PC-3 (cell line): ENCODE data around the gene CHD5. TPM values are rescaled to one million over a fixed set of nuclear protein-coding genes. Genes with fewer than 3 reads are reported as not detected.

Source experiments
- ATAC-seq: fragments of 200-7000 bp; cut with Tn5 transposase; 2 replicates; pipeline ENCODE4 v1.9.1; 2020; ENCODE audit warnings: mild to moderate bottlenecking, moderate library complexity
- BruUV-seq: library from RNA; stranded (reverse); fragments of 400-500 nt; replicated peaks from 2 replicates; lab custom pipeline; 2021; lab: Mats Ljungman, UMichigan
- CTCF ChIA-PET: fragments of 300-600 bp; sonication (Branson Sonifier 250); formaldehyde crosslinking; loops from one replicate; lab custom pipeline; 2022; ENCODE audit warnings: antibody characterized with exemption; lab: Charles Lee
- POLR2A ChIA-PET: fragments of 300-600 bp; sonication (Branson Sonifier 250); formaldehyde crosslinking; loops from one replicate; lab custom pipeline; 2022; ENCODE audit warnings: antibody characterized with exemption; ENCODE audit not compliant: unreplicated experiment; lab: Charles Lee
- DNase-seq: peaks from one replicate; pipeline ENCODE4 v3.0.0-alpha.2; 2015
- H2AFZ ChIP-seq: fragments of 300-600 bp; sonication (generic); 2 replicates; pipeline ENCODE4 v1.6.0; 2016; ENCODE audit warnings: antibody characterized with exemption, low read length
- H3F3A ChIP-seq: fragments of 300-600 bp; sonication (generic); one replicate; pipeline ENCODE4 v1.6.0; 2017; ENCODE audit warnings: antibody characterized with exemption, low read length, control low read depth, mild to moderate bottlenecking; ENCODE audit not compliant: unreplicated experiment
- H3K27ac ChIP-seq: fragments of 300-600 bp; sonication (generic); 2 replicates; pipeline ENCODE4 v1.5.1; 2016; ENCODE audit warnings: mild to moderate bottlenecking, low read length
- H3K27me3 ChIP-seq: fragments of 300-600 bp; sonication (generic); 2 replicates; pipeline ENCODE4 v1.6.1; 2016; ENCODE audit warnings: low read length, mixed read lengths
- H3K36me3 ChIP-seq: fragments of 300-600 bp; sonication (generic); 2 replicates; pipeline ENCODE4 v1.6.1; 2016; ENCODE audit warnings: low read depth, mixed run types, low read length, mixed read lengths
- H3K4me1 ChIP-seq: fragments of 300-600 bp; sonication (generic); 2 replicates; pipeline ENCODE4 v1.5.1; 2016; ENCODE audit warnings: low read length; ENCODE audit not compliant: insufficient read depth
- H3K4me2 ChIP-seq: fragments of 300-600 bp; sonication (generic); 2 replicates; pipeline ENCODE4 v1.6.0; 2016; ENCODE audit warnings: low read length
- H3K4me3 ChIP-seq: fragments of 300-600 bp; sonication (generic); 2 replicates; pipeline ENCODE4 v1.5.1; 2016; ENCODE audit warnings: mild to moderate bottlenecking, low read length, mixed read lengths
- H3K79me2 ChIP-seq: fragments of 300-600 bp; sonication (generic); 2 replicates; pipeline ENCODE4 v1.6.1; 2017; ENCODE audit warnings: low read length, mixed read lengths
- H3K9ac ChIP-seq: fragments of 300-600 bp; sonication (generic); 2 replicates; pipeline ENCODE4 v1.6.0; 2016; ENCODE audit warnings: mild to moderate bottlenecking, low read length
- H3K9me2 ChIP-seq: fragments of 300-600 bp; sonication (generic); replicated peaks from 2 replicates; pipeline ENCODE4 v1.6.1; 2016; ENCODE audit warnings: mixed run types, low read length, mixed read lengths
- H3K9me3 ChIP-seq: fragments of 300-600 bp; sonication (generic); 2 replicates; pipeline ENCODE4 v1.6.1; 2016; ENCODE audit warnings: low read length, mixed read lengths
- H4K20me1 ChIP-seq: fragments of 300-600 bp; sonication (generic); 2 replicates; pipeline ENCODE4 v1.6.1; 2016; ENCODE audit warnings: low read length, mixed read lengths
- CTCF ChIP-seq: fragments of 300-600 bp; sonication (generic); conservative IDR thresholded peaks from 2 replicates; pipeline ENCODE4 v1.5.1; 2017; ENCODE audit warnings: antibody characterized with exemption, low read depth, mild to moderate bottlenecking, low read length
- EZH2 ChIP-seq: fragments of 300-600 bp; sonication (generic); IDR thresholded peaks from one replicate; pipeline ENCODE4 v1.6.1; 2017; ENCODE audit warnings: antibody characterized with exemption, mild to moderate bottlenecking, low read length; ENCODE audit not compliant: unreplicated experiment
- EZH2phosphoT487 ChIP-seq: fragments of 300-600 bp; sonication (generic); IDR thresholded peaks from 2 replicates; pipeline ENCODE4 v1.6.1; 2018; ENCODE audit warnings: mild to moderate bottlenecking, antibody characterized with exemption, low read length, borderline replicate concordance
- intact Hi-C: fragments of 100-400 bp; cut with micrococcal nuclease; formaldehyde crosslinking; loops from 2 replicates; pipeline ENCODE4 v1.9.0; 2023
- total RNA-seq: library from RNA; depleted of rRNA; stranded (reverse); fragments of >200 nt; gene quantifications from 2 replicates; pipeline ENCODE4 v1.2.3, GENCODE V29; 2014

CHD5 gene
- total RNA-seq, 1 experiment from 2014 or later: 0.55 TPM

- Histone ChIP-seq H3K9me3 (no peaks in the 10 kb centered on the region), H2AFZ (no peak overlapping the region), H3K36me3 (no peaks in the 10 kb centered on the region), H4K20me1 (no peaks in the 10 kb centered on the region), H3K4me3 (no peak overlapping the region), H3K4me1 (peaks cover 11% of the 10 kb centered on the region), H3K27ac (no peak overlapping the region), H3K27me3 (no peaks in the 10 kb centered on the region), H3K9me2 (no peaks in the 10 kb centered on the region), H3K9ac (no peak overlapping the region), H3F3A (no peaks in the 10 kb centered on the region), H3K79me2 (no peaks in the 10 kb centered on the region), H3K4me2 (no peak overlapping the region)
- intact Hi-C loops: no loop called here
- CTCF ChIA-PET: no interaction called here
- TF ChIP-seq EZH2 (no peak), CTCF (no peak), EZH2phosphoT487 (no peak)
- DNase-seq (no peak), ATAC-seq (no peak)
- POLR2A ChIA-PET: no interaction called here
- BruUV-seq: no TSS peak
Measured at GRCh38 chr1:6149597-6149996, 30.5 kb downstream of the CHD5 start.

- no peaks in the 10 kb centered on the region for H3K9me2 ChIP-seq
- no peak for TF ChIP-seq EZH2phosphoT487
- TF ChIP-seq CTCF: no peak
- TF ChIP-seq EZH2: no peak
- BruUV-seq: no TSS peak
- DNase-seq (peak; percentile 42), ATAC-seq (peak; percentile 73)
- no peaks in the 10 kb centered on the region for H3K36me3 ChIP-seq
- intact Hi-C loops: no loop called here
- no peaks in the 10 kb centered on the region for H4K20me1 ChIP-seq
- ChIA-PET POLR2A (no interaction called here), CTCF (no interaction called here)
- no peaks in the 10 kb centered on the region for H3K27me3 ChIP-seq
- no peak overlapping the region for H2AFZ ChIP-seq
- H3K4me1 ChIP-seq: peaks cover 16% of the 10 kb centered on the region
- no peaks in the 10 kb centered on the region for H3K79me2 ChIP-seq
- H3K9me3 ChIP-seq: no peaks in the 10 kb centered on the region
- H3K4me3 ChIP-seq: no peak overlapping the region
- H3K9ac ChIP-seq: no peak overlapping the region
- no peak overlapping the region for H3K27ac ChIP-seq
- H3F3A ChIP-seq: no peaks in the 10 kb centered on the region
- no peak overlapping the region for H3K4me2 ChIP-seq
Measured at GRCh38 chr1:6148497-6149241, 31.5 kb downstream of the CHD5 start.

- intact Hi-C loops: no loop called here
- Histone ChIP-seq H3K9me2 (no peaks in the 10 kb centered on the region), H3K4me1 (peaks cover 22% of the 10 kb centered on the region), H4K20me1 (no peaks in the 10 kb centered on the region), H3K4me2 (0 out of 2 replicates have a peak overlapping the region, but pooled peaks have one; percentile 12), H3K36me3 (no peaks in the 10 kb centered on the region), H3K9ac (no peak overlapping the region), H3K9me3 (no peaks in the 10 kb centered on the region), H3K27me3 (no peaks in the 10 kb centered on the region), H3K27ac (no peak overlapping the region), H3K79me2 (no peaks in the 10 kb centered on the region), H3F3A (no peaks in the 10 kb centered on the region), H2AFZ (no peak overlapping the region), H3K4me3 (no peak overlapping the region)
- ChIA-PET POLR2A (interaction anchor here (0.5 kb wide), 1 partner anchor 61 kb away, joined by 6 read pairs; no protein-coding TSS in a partner anchor), CTCF (interaction anchor here (1.1 kb wide), 1 partner anchor 37 kb away, joined by 3 read pairs; no protein-coding TSS in a partner anchor)
- peak; percentile 75 for DNase-seq
- BruUV-seq: no TSS peak
- TF ChIP-seq EZH2phosphoT487 (no peak), CTCF (no peak)
- peak; percentile 27; the same call in 1 of the 2 replicates for ATAC-seq
Measured at GRCh38 chr1:6145864-6146410, 34.2 kb downstream of the CHD5 start.
